GM23338 (cell line): ENCODE results near the gene LAT. TPM values are rescaled to one million over a fixed set of nuclear protein-coding genes. Genes with fewer than 3 reads are reported as not detected.

ENCODE experiments used
- ATAC-seq: fragments of 200-7000 bp; cut with Tn5 transposase; 3 replicates; pipeline ENCODE4 v1.9.1; 2020
- DNase-seq: peaks from one replicate; pipeline ENCODE4 v3.0.0-alpha.2; 2015; ENCODE audit warnings: low spot score
- H2AFZ ChIP-seq: fragments of 200-600 bp; sonication (generic); 2 replicates; pipeline ENCODE4 v1.8.0; 2016; ENCODE audit warnings: antibody characterized with exemption, mild to moderate bottlenecking, moderate library complexity
- H3F3A ChIP-seq: fragments of 200-600 bp; sonication (generic); replicated peaks from 2 replicates; pipeline ENCODE4 v1.8.0; 2017; ENCODE audit warnings: antibody characterized with exemption, mixed run types, low read depth
- H3K27ac ChIP-seq: fragments of 200-600 bp; sonication (generic); 2 replicates; pipeline ENCODE4 v1.6.1; 2016; ENCODE audit warnings: low read depth
- H3K27me3 ChIP-seq: fragments of 200-600 bp; sonication (generic); 2 replicates; pipeline ENCODE4 v1.8.0; 2016; ENCODE audit warnings: mild to moderate bottlenecking, mixed run types, moderate library complexity; ENCODE audit not compliant: insufficient read depth
- H3K36me3 ChIP-seq: fragments of 200-600 bp; sonication (generic); 2 replicates; pipeline ENCODE4 v1.8.0; 2016; ENCODE audit warnings: mild to moderate bottlenecking; ENCODE audit not compliant: insufficient read depth
- H3K4me1 ChIP-seq: fragments of 200-600 bp; sonication (generic); 2 replicates; pipeline ENCODE4 v1.8.0; 2016; ENCODE audit warnings: mild to moderate bottlenecking, moderate library complexity; ENCODE audit not compliant: insufficient read depth
- H3K4me2 ChIP-seq: fragments of 200-600 bp; sonication (generic); 2 replicates; pipeline ENCODE4 v1.7.1; 2017; ENCODE audit warnings: mixed run types
- H3K4me3 ChIP-seq: fragments of 200-600 bp; sonication (generic); 2 replicates; pipeline ENCODE4 v1.6.1; 2016; ENCODE audit warnings: mixed run types
- H3K79me2 ChIP-seq: fragments of 200-600 bp; sonication (generic); replicated peaks from 2 replicates; pipeline ENCODE4 v1.8.0; 2017; ENCODE audit warnings: mild to moderate bottlenecking; ENCODE audit not compliant: insufficient read depth
- H3K9me2 ChIP-seq: fragments of 200-600 bp; sonication (generic); 2 replicates; pipeline ENCODE4 v1.8.0; 2017; ENCODE audit not compliant: insufficient read depth
- H4K20me1 ChIP-seq: fragments of 200-600 bp; sonication (generic); replicated peaks from 2 replicates; pipeline ENCODE4 v1.8.0; 2017; ENCODE audit warnings: mild to moderate bottlenecking; ENCODE audit not compliant: insufficient read depth
- H3K27ac Mint-ChIP-seq: 2 replicates; pipeline ENCODE4 v1.8.0; 2020; ENCODE audit warnings: inconsistent platforms, mild to moderate bottlenecking, moderate library complexity, mixed read lengths
- H3K27me3 Mint-ChIP-seq: 3 replicates; pipeline ENCODE4 v1.8.0; 2022; ENCODE audit warnings: low read depth, mild to moderate bottlenecking, moderate library complexity, mixed read lengths, inconsistent platforms; ENCODE audit not compliant: insufficient read depth, poor library complexity
- H3K36me3 Mint-ChIP-seq: 3 replicates; pipeline ENCODE4 v1.8.0; 2021; ENCODE audit warnings: low read depth, mild to moderate bottlenecking, inconsistent platforms, moderate library complexity, mixed read lengths
- H3K4me1 Mint-ChIP-seq: 3 replicates; pipeline ENCODE4 v1.8.0; 2020; ENCODE audit warnings: mild to moderate bottlenecking, inconsistent platforms, mixed read lengths
- H3K4me3 Mint-ChIP-seq: 3 replicates; pipeline ENCODE4 v1.8.0; 2021; ENCODE audit warnings: moderate library complexity, mild to moderate bottlenecking, inconsistent platforms, mixed read lengths
- H3K9me3 Mint-ChIP-seq: 3 replicates; pipeline ENCODE4 v1.8.0; 2020; ENCODE audit warnings: moderate library complexity, mild to moderate bottlenecking, inconsistent platforms, mixed read lengths
- CTCF ChIP-seq, 2 experiments: fragments of 200-600 bp in 1 of 2; sonication (generic) in 1 of 2; conservative IDR thresholded peaks; 2 replicates each; pipeline versions ENCODE4 v1.5.1 to v1.6.1; 2016 to 2017; ENCODE audit warnings: antibody characterized with exemption in 2 of 2, low read depth in 2 of 2, mild to moderate bottlenecking in 2 of 2, moderate library complexity in 1 of 2
- EZH2 ChIP-seq: fragments of 200-600 bp; sonication (generic); IDR thresholded peaks from one replicate; pipeline ENCODE4 v1.8.0; 2017; ENCODE audit warnings: antibody characterized with exemption, mild to moderate bottlenecking, low read depth; ENCODE audit not compliant: unreplicated experiment
- EZH2phosphoT487 ChIP-seq: fragments of 200-600 bp; sonication (generic); IDR thresholded peaks from one replicate; pipeline ENCODE4 v1.8.1; 2018; ENCODE audit warnings: antibody characterized with exemption; ENCODE audit not compliant: unreplicated experiment
- JUNB ChIP-seq: IDR thresholded peaks from one replicate; pipeline ENCODE4 v1.6.1; 2016; ENCODE audit warnings: antibody characterized with exemption; ENCODE audit not compliant: unreplicated experiment
- POLR2AphosphoS5 ChIP-seq: IDR thresholded peaks from 2 replicates; pipeline ENCODE4 v1.6.1; 2016; ENCODE audit warnings: antibody characterized with exemption, low read depth
- STAT1 ChIP-seq: IDR thresholded peaks from one replicate; pipeline ENCODE4 v1.6.1; 2016; ENCODE audit warnings: antibody characterized with exemption; ENCODE audit not compliant: unreplicated experiment
- ZNF114 ChIP-seq: fragments of 250-450 bp; sonication (Bioruptor Pico); IDR thresholded peaks from 2 replicates; pipeline ENCODE4 v1.5.0; 2020; ENCODE audit warnings: mild to moderate bottlenecking, moderate library complexity
- polyA plus RNA-seq: library from polyadenylated mRNA; unstranded; fragments of >200 nt; fragmentation: Nextera tagmentation; extraction: Ambion mirVana; gene quantifications from 2 replicates; pipeline ENCODE4 v1.2.1, GENCODE V29; 2016
- total RNA-seq: library from RNA; depleted of rRNA; stranded (reverse); fragments of >200 nt; shearing (Covaris generic); gene quantifications from 2 replicates; pipeline ENCODE4 v1.2.3, GENCODE V29; 2014
- TF ChIP-seq, protein P1 (sequence below): fragments of 250-450 bp; sonication (Bioruptor Pico); IDR thresholded peaks from 2 replicates; pipeline ENCODE4 v1.5.0; 2020; ENCODE audit warnings: mild to moderate bottlenecking, moderate library complexity
- TF ChIP-seq, protein P2 (sequence below): IDR thresholded peaks from one replicate; pipeline ENCODE4 v1.6.1; 2018; ENCODE audit warnings: antibody characterized with exemption; ENCODE audit not compliant: unreplicated experiment

LAT gene
- total and polyA plus RNA-seq, 2 experiments from 2014 or later: 2.2 to 2.4 TPM

DNA sequence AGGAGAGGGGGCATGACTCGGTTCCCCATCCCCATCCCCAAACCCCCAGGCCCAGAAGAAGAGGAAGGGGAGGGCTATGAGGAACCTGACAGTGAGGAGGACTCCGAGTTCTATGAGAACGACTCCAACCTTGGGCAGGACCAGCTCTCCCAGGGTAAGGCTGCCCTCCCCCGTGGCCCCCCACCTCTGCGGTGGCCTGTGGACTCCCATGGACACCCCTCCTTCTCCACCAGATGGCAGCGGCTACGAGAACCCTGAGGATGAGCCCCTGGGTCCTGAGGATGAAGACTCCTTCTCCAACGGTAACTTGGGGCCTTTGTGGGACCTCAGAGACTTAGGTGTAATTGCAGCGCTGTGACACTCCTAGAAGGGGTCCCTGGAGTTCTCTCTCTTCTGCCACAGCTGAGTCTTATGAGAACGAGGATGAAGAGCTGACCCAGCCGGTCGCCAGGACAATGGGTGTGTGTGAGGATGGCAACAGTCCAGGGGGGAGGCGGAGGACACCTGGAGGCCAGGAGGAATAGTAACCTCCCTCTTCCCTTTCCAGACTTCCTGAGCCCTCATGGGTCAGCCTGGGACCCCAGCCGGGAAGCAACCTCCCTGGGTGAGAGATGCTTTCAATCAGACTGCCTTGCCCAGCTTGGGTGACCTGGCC is 47.5 kb upstream of the LAT start:
- Histone ChIP-seq H3K27ac (no peak overlapping the region), H3K9me2 (no peaks in the 10 kb centered on the region), H3K36me3 (no peaks in the 10 kb centered on the region), H4K20me1 (no peaks in the 10 kb centered on the region), H3K27me3 (no peaks in the 10 kb centered on the region), H2AFZ (peak overlapping the region; percentile 92; the same call in 1 of the 2 replicates), H3K4me3 (no peak overlapping the region), H3K79me2 (no peaks in the 10 kb centered on the region), H3K4me1 (peaks cover 2% of the 10 kb centered on the region; the same call in 1 of the 2 replicates), H3K4me2 (no peak overlapping the region), H3F3A (0 out of 2 replicates have a peak, but pooled peaks cover 2% of the 10 kb centered on the region)
- ATAC-seq: peak; percentile 10; the same call in 2 of the 3 replicates
- peaks cover 4% of the 10 kb centered on the region; the same call in 2 of the 3 replicates for H3K4me1 Mint-ChIP-seq
- no peak overlapping the region for H3K4me3 Mint-ChIP-seq
- TF ChIP-seq EZH2phosphoT487: no peak
- peak; percentile 16 to 31; a peak in 1 of 4 replicates for TF ChIP-seq CTCF (conservative IDR thresholded peaks at IDR 0.05; ENCODE audit: low read depth in 2 of 2)
- H3K36me3 Mint-ChIP-seq: no peaks in the 10 kb centered on the region
- no peaks in the 10 kb centered on the region for H3K9me3 Mint-ChIP-seq
- H3K27ac Mint-ChIP-seq: no peak overlapping the region
- H3K27me3 Mint-ChIP-seq: peaks cover 19% of the 10 kb centered on the region
- no peak for DNase-seq

GRCh38 chr16:28938721-28939120 is 46.1 kb upstream of the LAT start:
- H3K4me1 Mint-ChIP-seq: peaks cover 4% of the 10 kb centered on the region; the same call in 2 of the 3 replicates
- TF ChIP-seq ZNF114 (CRISPR knock-in tag) (no peak), JUNB (no peak), STAT1 (no peak), POLR2AphosphoS5 (no peak), EZH2 (no peak)
- TF ChIP-seq, protein P1, sequence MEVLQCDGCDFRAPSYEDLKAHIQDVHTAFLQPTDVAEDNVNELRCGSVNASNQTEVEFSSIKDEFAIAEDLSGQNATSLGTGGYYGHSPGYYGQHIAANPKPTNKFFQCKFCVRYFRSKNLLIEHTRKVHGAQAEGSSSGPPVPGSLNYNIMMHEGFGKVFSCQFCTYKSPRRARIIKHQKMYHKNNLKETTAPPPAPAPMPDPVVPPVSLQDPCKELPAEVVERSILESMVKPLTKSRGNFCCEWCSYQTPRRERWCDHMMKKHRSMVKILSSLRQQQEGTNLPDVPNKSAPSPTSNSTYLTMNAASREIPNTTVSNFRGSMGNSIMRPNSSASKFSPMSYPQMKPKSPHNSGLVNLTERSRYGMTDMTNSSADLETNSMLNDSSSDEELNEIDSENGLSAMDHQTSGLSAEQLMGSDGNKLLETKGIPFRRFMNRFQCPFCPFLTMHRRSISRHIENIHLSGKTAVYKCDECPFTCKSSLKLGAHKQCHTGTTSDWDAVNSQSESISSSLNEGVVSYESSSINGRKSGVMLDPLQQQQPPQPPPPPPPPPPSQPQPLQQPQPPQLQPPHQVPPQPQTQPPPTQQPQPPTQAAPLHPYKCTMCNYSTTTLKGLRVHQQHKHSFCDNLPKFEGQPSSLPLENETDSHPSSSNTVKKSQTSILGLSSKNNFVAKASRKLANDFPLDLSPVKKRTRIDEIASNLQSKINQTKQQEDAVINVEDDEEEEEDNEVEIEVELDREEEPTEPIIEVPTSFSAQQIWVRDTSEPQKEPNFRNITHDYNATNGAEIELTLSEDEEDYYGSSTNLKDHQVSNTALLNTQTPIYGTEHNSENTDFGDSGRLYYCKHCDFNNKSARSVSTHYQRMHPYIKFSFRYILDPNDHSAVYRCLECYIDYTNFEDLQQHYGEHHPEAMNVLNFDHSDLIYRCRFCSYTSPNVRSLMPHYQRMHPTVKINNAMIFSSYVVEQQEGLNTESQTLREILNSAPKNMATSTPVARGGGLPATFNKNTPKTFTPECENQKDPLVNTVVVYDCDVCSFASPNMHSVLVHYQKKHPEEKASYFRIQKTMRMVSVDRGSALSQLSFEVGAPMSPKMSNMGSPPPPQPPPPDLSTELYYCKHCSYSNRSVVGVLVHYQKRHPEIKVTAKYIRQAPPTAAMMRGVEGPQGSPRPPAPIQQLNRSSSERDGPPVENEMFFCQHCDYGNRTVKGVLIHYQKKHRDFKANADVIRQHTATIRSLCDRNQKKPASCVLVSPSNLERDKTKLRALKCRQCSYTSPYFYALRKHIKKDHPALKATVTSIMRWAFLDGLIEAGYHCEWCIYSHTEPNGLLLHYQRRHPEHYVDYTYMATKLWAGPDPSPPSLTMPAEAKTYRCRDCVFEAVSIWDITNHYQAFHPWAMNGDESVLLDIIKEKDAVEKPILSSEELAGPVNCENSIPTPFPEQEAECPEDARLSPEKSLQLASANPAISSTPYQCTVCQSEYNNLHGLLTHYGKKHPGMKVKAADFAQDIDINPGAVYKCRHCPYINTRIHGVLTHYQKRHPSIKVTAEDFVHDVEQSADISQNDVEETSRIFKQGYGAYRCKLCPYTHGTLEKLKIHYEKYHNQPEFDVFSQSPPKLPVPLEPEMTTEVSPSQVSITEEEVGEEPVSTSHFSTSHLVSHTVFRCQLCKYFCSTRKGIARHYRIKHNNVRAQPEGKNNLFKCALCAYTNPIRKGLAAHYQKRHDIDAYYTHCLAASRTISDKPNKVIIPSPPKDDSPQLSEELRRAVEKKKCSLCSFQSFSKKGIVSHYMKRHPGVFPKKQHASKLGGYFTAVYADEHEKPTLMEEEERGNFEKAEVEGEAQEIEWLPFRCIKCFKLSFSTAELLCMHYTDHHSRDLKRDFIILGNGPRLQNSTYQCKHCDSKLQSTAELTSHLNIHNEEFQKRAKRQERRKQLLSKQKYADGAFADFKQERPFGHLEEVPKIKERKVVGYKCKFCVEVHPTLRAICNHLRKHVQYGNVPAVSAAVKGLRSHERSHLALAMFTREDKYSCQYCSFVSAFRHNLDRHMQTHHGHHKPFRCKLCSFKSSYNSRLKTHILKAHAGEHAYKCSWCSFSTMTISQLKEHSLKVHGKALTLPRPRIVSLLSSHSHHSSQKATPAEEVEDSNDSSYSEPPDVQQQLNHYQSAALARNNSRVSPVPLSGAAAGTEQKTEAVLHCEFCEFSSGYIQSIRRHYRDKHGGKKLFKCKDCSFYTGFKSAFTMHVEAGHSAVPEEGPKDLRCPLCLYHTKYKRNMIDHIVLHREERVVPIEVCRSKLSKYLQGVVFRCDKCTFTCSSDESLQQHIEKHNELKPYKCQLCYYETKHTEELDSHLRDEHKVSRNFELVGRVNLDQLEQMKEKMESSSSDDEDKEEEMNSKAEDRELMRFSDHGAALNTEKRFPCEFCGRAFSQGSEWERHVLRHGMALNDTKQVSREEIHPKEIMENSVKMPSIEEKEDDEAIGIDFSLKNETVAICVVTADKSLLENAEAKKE: no peak
- TF ChIP-seq, protein P2, sequence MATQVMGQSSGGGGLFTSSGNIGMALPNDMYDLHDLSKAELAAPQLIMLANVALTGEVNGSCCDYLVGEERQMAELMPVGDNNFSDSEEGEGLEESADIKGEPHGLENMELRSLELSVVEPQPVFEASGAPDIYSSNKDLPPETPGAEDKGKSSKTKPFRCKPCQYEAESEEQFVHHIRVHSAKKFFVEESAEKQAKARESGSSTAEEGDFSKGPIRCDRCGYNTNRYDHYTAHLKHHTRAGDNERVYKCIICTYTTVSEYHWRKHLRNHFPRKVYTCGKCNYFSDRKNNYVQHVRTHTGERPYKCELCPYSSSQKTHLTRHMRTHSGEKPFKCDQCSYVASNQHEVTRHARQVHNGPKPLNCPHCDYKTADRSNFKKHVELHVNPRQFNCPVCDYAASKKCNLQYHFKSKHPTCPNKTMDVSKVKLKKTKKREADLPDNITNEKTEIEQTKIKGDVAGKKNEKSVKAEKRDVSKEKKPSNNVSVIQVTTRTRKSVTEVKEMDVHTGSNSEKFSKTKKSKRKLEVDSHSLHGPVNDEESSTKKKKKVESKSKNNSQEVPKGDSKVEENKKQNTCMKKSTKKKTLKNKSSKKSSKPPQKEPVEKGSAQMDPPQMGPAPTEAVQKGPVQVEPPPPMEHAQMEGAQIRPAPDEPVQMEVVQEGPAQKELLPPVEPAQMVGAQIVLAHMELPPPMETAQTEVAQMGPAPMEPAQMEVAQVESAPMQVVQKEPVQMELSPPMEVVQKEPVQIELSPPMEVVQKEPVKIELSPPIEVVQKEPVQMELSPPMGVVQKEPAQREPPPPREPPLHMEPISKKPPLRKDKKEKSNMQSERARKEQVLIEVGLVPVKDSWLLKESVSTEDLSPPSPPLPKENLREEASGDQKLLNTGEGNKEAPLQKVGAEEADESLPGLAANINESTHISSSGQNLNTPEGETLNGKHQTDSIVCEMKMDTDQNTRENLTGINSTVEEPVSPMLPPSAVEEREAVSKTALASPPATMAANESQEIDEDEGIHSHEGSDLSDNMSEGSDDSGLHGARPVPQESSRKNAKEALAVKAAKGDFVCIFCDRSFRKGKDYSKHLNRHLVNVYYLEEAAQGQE: no peak

More at GRCh38 chr16:28938721-28939120, 46.1 kb upstream of the LAT start:
- H4K20me1 ChIP-seq: no peaks in the 10 kb centered on the region
- peaks cover 23% of the 10 kb centered on the region for H3K27me3 Mint-ChIP-seq
- no peaks in the 10 kb centered on the region for H3K79me2 ChIP-seq
- no peak overlapping the region for H2AFZ ChIP-seq
- H3K9me3 Mint-ChIP-seq: no peaks in the 10 kb centered on the region
- H3K4me2 ChIP-seq: no peak overlapping the region
- no peak overlapping the region for H3K27ac Mint-ChIP-seq
- no peaks in the 10 kb centered on the region for H3K9me2 ChIP-seq
- no peaks in the 10 kb centered on the region for H3K27me3 ChIP-seq
- no peaks in the 10 kb centered on the region for H3K36me3 ChIP-seq
- ATAC-seq: no peak
- H3K4me3 ChIP-seq: no peak overlapping the region
- H3K4me3 Mint-ChIP-seq: no peak overlapping the region
- H3K36me3 Mint-ChIP-seq: no peaks in the 10 kb centered on the region
- H3K27ac ChIP-seq: no peak overlapping the region
- DNase-seq: no peak
- peaks cover 2% of the 10 kb centered on the region; the same call in 1 of the 2 replicates for H3K4me1 ChIP-seq
- H3F3A ChIP-seq: 0 out of 2 replicates have a peak, but pooled peaks cover 2% of the 10 kb centered on the region
